MCF 10A (cell line): Measurements from ENCODE around the gene NME8. TPM values are rescaled to one million over a fixed set of nuclear protein-coding genes. Genes with fewer than 3 reads are reported as not detected.
A peak's percentile ranks its signal among the peaks of the same experiment; 100 is the strongest.

Experiments
- BruUV-seq: library from RNA; stranded (reverse); fragments of 400-500 nt; replicated peaks from 2 replicates; lab custom pipeline; 2021; lab: Mats Ljungman, UMichigan
- CTCF ChIA-PET: fragments of 300-600 bp; sonication (Branson Sonifier 250); formaldehyde crosslinking; extraction: SDS; loops from one replicate; lab custom pipeline; 2021; ENCODE audit warnings: antibody characterized with exemption, inconsistent platforms; lab: Yijun Ruan, JAX
- POLR2A ChIA-PET: fragments of 300-600, 350-650 bp; sonication (Branson Sonifier 250); formaldehyde crosslinking; extraction: SDS; loops from one replicate; lab custom pipeline; 2020; ENCODE audit warnings: antibody characterized with exemption, inconsistent platforms; lab: Yijun Ruan, JAX
- DNase-seq: peaks from one replicate; pipeline ENCODE4 v3.0.0-alpha.2; 2018; ENCODE audit not compliant: unreplicated experiment
- H3K27ac Mint-ChIP-seq: one replicate; pipeline ENCODE4 v1.8.0; 2022; ENCODE audit warnings: mild to moderate bottlenecking, low read depth, mixed read lengths; ENCODE audit not compliant: unreplicated experiment
- H3K27me3 Mint-ChIP-seq: one replicate; pipeline ENCODE4 v1.8.0; 2022; ENCODE audit warnings: mixed read lengths; ENCODE audit not compliant: insufficient read depth, unreplicated experiment
- H3K36me3 Mint-ChIP-seq: one replicate; pipeline ENCODE4 v1.8.0; 2022; ENCODE audit warnings: mild to moderate bottlenecking, moderate library complexity, mixed read lengths; ENCODE audit not compliant: insufficient read depth, unreplicated experiment
- H3K4me1 Mint-ChIP-seq: one replicate; pipeline ENCODE4 v1.8.0; 2022; ENCODE audit warnings: mixed read lengths; ENCODE audit not compliant: insufficient read depth, unreplicated experiment
- H3K4me3 Mint-ChIP-seq: one replicate; pipeline ENCODE4 v1.8.0; 2022; ENCODE audit warnings: mild to moderate bottlenecking, moderate library complexity, mixed read lengths; ENCODE audit not compliant: unreplicated experiment
- H3K9me3 Mint-ChIP-seq: one replicate; pipeline ENCODE4 v1.8.0; 2022; ENCODE audit warnings: mixed read lengths; ENCODE audit not compliant: unreplicated experiment
- CTCF ChIP-seq: fragments of 200-600 bp; IDR thresholded peaks from one replicate; pipeline ENCODE4 v1.8.0; 2022; ENCODE audit warnings: antibody characterized with exemption, mild to moderate bottlenecking; ENCODE audit not compliant: unreplicated experiment
- intact Hi-C: fragments of 100-400 bp; cut with micrococcal nuclease; formaldehyde crosslinking; loops from 2 replicates; pipeline ENCODE4 v1.14.1; 2022
- total RNA-seq: library from RNA; stranded (reverse); gene quantifications from 2 replicates; pipeline ENCODE4 v1.2.3, GENCODE V29; 2022

Gene NME8
- total RNA-seq, 1 experiment from 2014 or later = 1.5 TPM

- BruUV-seq = no TSS peak
- ChIA-PET CTCF (interaction anchor here (0.6 to 3.6 kb wide), 21 partner anchors 7 to 1627 kb away, joined by 3 to 22 read pairs (median 3); no protein-coding TSS in a partner anchor), POLR2A (no interaction called here)
- no peaks in the 10 kb centered on the region for H3K4me1 Mint-ChIP-seq
- H3K9me3 Mint-ChIP-seq = no peaks in the 10 kb centered on the region
- no peak within 1 kb of the TSS for H3K27ac Mint-ChIP-seq
- H3K4me3 Mint-ChIP-seq = no peak within 1 kb of the TSS
- H3K27me3 Mint-ChIP-seq = peaks cover 38% of the 10 kb centered on the region
- intact Hi-C loops = no loop called here
- TF ChIP-seq CTCF = peak; percentile 56
- DNase-seq = peak; percentile 52
- H3K36me3 Mint-ChIP-seq = peaks cover 6% of the 10 kb centered on the region
Observed at GRCh38 chr7:37916673-37917660, 68.6 kb downstream of the NME8 start, which contains the start of gene SFRP4. SFRP4 (minus strand) TSS chr7:37916817; CDS start chr7:37916537, 280 bp downstream.

GRCh38 chr7:37918526-37918925 is 70.1 kb downstream of the NME8 start:
- peaks cover 39% of the 10 kb centered on the region for H3K27me3 Mint-ChIP-seq
- no peaks in the 10 kb centered on the region for H3K4me1 Mint-ChIP-seq
- peaks cover 7% of the 10 kb centered on the region for H3K9me3 Mint-ChIP-seq
- DNase-seq = no peak
- no peak overlapping the region for H3K27ac Mint-ChIP-seq
- peaks cover 6% of the 10 kb centered on the region for H3K36me3 Mint-ChIP-seq
- CTCF ChIA-PET = interaction anchor here (0.6 to 3.6 kb wide), 9 partner anchors 9 to 680 kb away, joined by 3 to 22 read pairs (median 4); no protein-coding TSS in a partner anchor
- TF ChIP-seq CTCF = no peak
- no TSS peak for BruUV-seq
- H3K4me3 Mint-ChIP-seq = no peak overlapping the region
- intact Hi-C loops = no loop called here
- POLR2A ChIA-PET = interaction anchor here (0.5 to 0.6 kb wide), 2 partner anchors 12 to 43 kb away, joined by 3 read pairs; no protein-coding TSS in a partner anchor

GRCh38 chr7:37920305-37920848 is 72.0 kb downstream of the NME8 start, which contains the start of gene EPDR1:
EPDR1 (plus strand) TSS chr7:37920640; CDS start chr7:37920940, 300 bp downstream.
- ChIA-PET POLR2A (no interaction called here), CTCF (interaction anchor here (0.6 to 1.7 kb wide), 5 partner anchors 19 to 454 kb away, joined by 3 to 9 read pairs (median 3); no protein-coding TSS in a partner anchor)
- Mint-ChIP-seq H3K9me3 (peaks cover 7% of the 10 kb centered on the region), H3K4me3 (no peak within 1 kb of the TSS), H3K27me3 (peaks cover 40% of the 10 kb centered on the region), H3K36me3 (no peaks in the 10 kb centered on the region), H3K4me1 (no peaks in the 10 kb centered on the region), H3K27ac (no peak within 1 kb of the TSS)
- TF ChIP-seq CTCF = no peak
- no peak for DNase-seq
- no TSS peak for BruUV-seq
- intact Hi-C loops = no loop called here
